Ovary (tissue), 9 donors: ENCODE data around the gene ZNF600. TPM values are rescaled to one million over a fixed set of nuclear protein-coding genes. Genes with fewer than 3 reads are reported as not detected.
"Not testable (repeated sequence)": the region's sequence is repeated elsewhere in the genome, so short reads cannot be mapped to it uniquely, and the experiment has no call there.

Experiments used
- DNase-seq, 5 donors: peaks; one replicate each; pipeline ENCODE4 v3.0.0-alpha.2; 2019 to 2020
- H3K27ac ChIP-seq, 2 donors: fragments of 200-600 bp; one replicate each; pipeline versions ENCODE4 v1.5.1 to v1.8.0; 2019 to 2022
- H3K27me3 ChIP-seq: fragments of 200-600 bp; one replicate; pipeline ENCODE4 v1.8.0; 2022
- H3K36me3 ChIP-seq: fragments of 200-600 bp; sonication (generic); one replicate; pipeline ENCODE4 v1.5.1; 2019
- H3K4me1 ChIP-seq: one replicate; pipeline ENCODE4 v1.8.1; 2013; ENCODE audit warnings: mild to moderate bottlenecking, moderate library complexity; ENCODE audit not compliant: insufficient read depth
- H3K4me3 ChIP-seq: fragments of 200-600 bp; sonication (generic); one replicate; pipeline ENCODE4 v1.5.1; 2017
- H3K9me3 ChIP-seq, 2 donors: fragments of 200-600 bp in 1 of 2; sonication (generic) in 1 of 2; one replicate each; pipeline versions ENCODE4 v1.5.1 to v1.8.1; 2013 to 2019; ENCODE audit warnings: mild to moderate bottlenecking in 1 of 2, moderate library complexity in 1 of 2
- EP300 ChIP-seq: sonication (generic); formaldehyde crosslinking; IDR thresholded peaks from one replicate; pipeline ENCODE4 v1.6.1; 2017; ENCODE audit warnings: antibody characterized with exemption
- POLR2A ChIP-seq: fragments of 450-650 bp; IDR thresholded peaks from one replicate; pipeline ENCODE4 v1.6.1; 2017; ENCODE audit warnings: antibody characterized with exemption, mild to moderate bottlenecking, moderate library complexity
- WGBS, 3 donors: extraction: QIAGEN DNeasy Blood & Tissue Kit in 1 of 3; methylation state at CpG; one replicate each; pipeline versions ENCODE4 v1.1.5 to v1.1.7; 2013 to 2017; 5-methylcytosine and 5-hydroxymethylcytosine counted together
- intact Hi-C, 4 donors: fragments of 100-400 bp; cut with DNase I; formaldehyde crosslinking; loops; one replicate each; pipeline versions ENCODE4 v1.11.0 to v1.15.1; 2022 to 2023
- polyA plus RNA-seq, 2 donors: library from polyadenylated mRNA; stranded (reverse); fragments of 200-250 nt in 1 of 2; fragments of 350-450 nt in 1 of 2; fragmentation: Illumina TruSeq in 1 of 2; extraction: RNeasy Lipid Tissue Mini Kit (QIAGEN cat#74804) in 1 of 2; gene quantifications; one replicate each; pipeline ENCODE4 v1.2.3, GENCODE V29; 2013 to 2014
- total RNA-seq, 7 donors: library from RNA; depleted of rRNA in 2 of 7; stranded (reverse); fragments of >200 nt in 2 of 7; fragmentation: NEBNext Ultra II Directional in 3 of 7; extraction: Animal tissue kit (Norgen Biotek cat#: 25700) in 3 of 7; gene quantifications; one replicate each; pipeline versions ENCODE4 v1.1.0 to v1.2.4, GENCODE V29; 2016 to 2023
- TF ChIP-seq, protein P1 (sequence below), 3 donors: fragments of 450-650 bp in 2 of 3; fragments of 200-600 bp in 1 of 3; IDR thresholded peaks; one replicate each; pipeline versions ENCODE4 v1.5.1 to v1.8.0; 2016 to 2022; ENCODE audit warnings: antibody characterized with exemption in 3 of 3, mild to moderate bottlenecking in 1 of 3
- donor health status: DM: no; HTN: no; CAD: no; lungs with moderate emphysema.
- donor health status: DM: no; HTN: no; CAD: no.
- donor health status: Bipolar disorder and iron deficiency.
- donor health status: DM: yes; HTN: yes; CAD: no.
- donor health status: DM: no; HTN: no; CAD: no.
- donor health status: DM: yes; HTN: yes; CAD: no.

ZNF600 gene
- total and polyA plus RNA-seq, 9 donors, result 5.4 to 11.7 (median 8.0) TPM

DNA sequence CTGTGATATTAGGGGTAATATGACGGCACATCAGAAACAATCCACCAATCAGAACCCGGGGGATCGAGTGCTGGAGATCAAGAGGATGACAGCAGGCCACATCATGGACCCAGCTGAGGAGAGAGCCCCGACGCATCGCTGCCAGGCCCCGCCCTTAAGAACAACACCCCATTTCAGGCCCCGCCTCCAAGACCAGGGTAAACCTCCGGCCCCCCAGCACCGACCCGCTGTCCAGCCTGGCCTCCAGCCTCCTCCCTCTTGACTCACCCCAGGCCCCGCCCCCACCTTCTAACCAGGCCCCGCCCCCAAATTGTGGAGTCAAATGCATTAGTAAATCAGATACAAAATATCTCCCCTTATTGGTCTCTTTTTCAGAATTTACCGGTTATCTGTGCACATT, 47.0 kb downstream of the ZNF600 start:
- TF ChIP-seq, protein P1, sequence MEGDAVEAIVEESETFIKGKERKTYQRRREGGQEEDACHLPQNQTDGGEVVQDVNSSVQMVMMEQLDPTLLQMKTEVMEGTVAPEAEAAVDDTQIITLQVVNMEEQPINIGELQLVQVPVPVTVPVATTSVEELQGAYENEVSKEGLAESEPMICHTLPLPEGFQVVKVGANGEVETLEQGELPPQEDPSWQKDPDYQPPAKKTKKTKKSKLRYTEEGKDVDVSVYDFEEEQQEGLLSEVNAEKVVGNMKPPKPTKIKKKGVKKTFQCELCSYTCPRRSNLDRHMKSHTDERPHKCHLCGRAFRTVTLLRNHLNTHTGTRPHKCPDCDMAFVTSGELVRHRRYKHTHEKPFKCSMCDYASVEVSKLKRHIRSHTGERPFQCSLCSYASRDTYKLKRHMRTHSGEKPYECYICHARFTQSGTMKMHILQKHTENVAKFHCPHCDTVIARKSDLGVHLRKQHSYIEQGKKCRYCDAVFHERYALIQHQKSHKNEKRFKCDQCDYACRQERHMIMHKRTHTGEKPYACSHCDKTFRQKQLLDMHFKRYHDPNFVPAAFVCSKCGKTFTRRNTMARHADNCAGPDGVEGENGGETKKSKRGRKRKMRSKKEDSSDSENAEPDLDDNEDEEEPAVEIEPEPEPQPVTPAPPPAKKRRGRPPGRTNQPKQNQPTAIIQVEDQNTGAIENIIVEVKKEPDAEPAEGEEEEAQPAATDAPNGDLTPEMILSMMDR (IDR thresholded peaks at IDR 0.05), result no peak
- TF ChIP-seq EP300 (no peak), POLR2A (no peak)
- Histone ChIP-seq H3K36me3 (no peaks in the 10 kb centered on the region), H3K9me3 (no peaks in the 10 kb centered on the region), H3K4me3 (no peak overlapping the region), H3K4me1 (no peaks in the 10 kb centered on the region), H3K27ac (no peak overlapping the region), H3K27me3 (no peaks in the 10 kb centered on the region)
- WGBS, 3 donors, result 87 to 92% (median 89%) methylated on average over 14 of the region's 14 CpGs
- intact Hi-C loops, result no loop called here
- no peak for DNase-seq

DNA sequence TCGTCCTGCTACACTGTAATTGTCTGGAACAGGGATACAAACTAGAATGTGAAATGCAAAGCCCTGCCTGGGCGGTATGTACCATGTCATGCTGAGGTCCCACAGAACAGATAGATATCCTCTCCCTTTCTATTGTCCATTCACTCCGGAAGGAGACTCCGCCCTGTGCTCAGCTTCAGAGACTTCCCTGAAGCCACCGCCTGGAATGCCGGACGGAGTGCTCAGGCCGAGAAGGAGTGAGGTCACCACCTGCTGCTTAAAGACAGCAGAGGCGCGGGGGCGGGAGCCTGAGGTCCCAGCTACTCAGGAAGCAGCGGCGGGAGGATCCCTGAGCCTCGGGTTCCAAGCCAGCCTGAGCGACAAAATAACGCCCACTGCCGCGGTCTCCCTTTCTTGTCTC, 50.9 kb downstream of the ZNF600 start:
- Histone ChIP-seq H3K27ac (peak overlapping the region in 1 of 2 donors; percentile 83), H3K4me3 (no peak overlapping the region), H3K4me1 (peaks cover 1% of the 10 kb centered on the region), H3K9me3 (no peaks in the 10 kb centered on the region), H3K27me3 (no peaks in the 10 kb centered on the region), H3K36me3 (no peaks in the 10 kb centered on the region)
- WGBS, 3 donors, result 28 to 45% (median 44%) methylated on average over 18 of the region's 18 CpGs
- intact Hi-C loops, result no loop called here
- TF ChIP-seq EP300 (no peak), POLR2A (no peak)
- TF ChIP-seq, protein P1 (IDR thresholded peaks at IDR 0.05), result no peak
- DNase-seq, result peak; percentile 56 to 64 (median 62)

DNA sequence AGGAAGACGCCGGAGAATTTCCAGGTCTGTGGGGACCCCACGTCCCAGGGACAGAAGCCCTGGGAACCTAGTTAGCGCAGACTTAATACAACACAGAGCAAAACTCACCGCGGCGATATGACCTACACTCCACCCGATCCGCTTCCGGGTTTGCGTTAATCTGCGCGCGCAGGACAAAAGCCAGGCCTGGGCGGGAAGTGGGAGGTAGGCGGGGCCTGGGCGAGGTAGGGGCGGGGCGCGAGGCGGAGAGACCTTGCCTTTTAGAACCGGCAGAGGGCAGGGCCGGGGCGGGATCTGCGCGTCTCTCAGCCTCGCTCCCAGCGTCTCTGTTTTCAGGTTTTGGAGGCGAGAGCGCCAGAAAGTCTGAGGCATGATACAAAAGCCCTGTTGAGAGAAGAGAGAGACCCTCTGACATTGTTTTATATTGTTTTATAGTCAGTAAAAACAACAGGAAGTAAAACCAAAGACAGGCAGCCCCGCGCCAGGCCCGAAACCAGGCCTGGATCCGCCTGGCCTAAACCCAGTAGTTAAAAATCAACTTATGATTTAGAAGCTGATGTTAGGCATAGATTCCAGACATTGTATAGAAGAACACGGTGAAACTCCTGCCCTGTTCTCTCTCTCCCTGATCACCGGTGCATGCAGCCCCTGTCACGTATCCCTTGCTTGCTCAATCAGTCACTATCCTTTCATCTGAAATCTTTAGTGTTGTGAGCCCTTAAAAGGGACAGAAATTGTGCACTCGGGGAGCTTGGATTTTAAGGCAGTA, 51.5 kb downstream of the ZNF600 start, which contains the start of gene ZNF611:
ZNF611 (minus strand) TSS at position 152 of the 769 bp plus-strand sequence. CDS start 19,150 bp downstream, outside the sequence.
- DNase-seq, result peak; percentile 97 to 99 (median 99)
- WGBS, 3 donors, result 4 to 5% (median 5%) methylated on average over 36 to 38 of the region's 38 CpGs
- peak; percentile 77 for TF ChIP-seq POLR2A
- TF ChIP-seq, protein P1 (IDR thresholded peaks at IDR 0.05), result peak in 2 of 3 donors; percentile 84 to 85
- no peak for TF ChIP-seq EP300
- peak within 1 kb of the TSS; percentile 64 to 83 for H3K27ac ChIP-seq
- no peaks in the 10 kb centered on the region for H3K9me3 ChIP-seq
- no peaks in the 10 kb centered on the region for H3K36me3 ChIP-seq
- no peaks in the 10 kb centered on the region for H3K27me3 ChIP-seq
- peaks cover 1% of the 10 kb centered on the region for H3K4me1 ChIP-seq
- H3K4me3 ChIP-seq, result peak within 1 kb of the TSS; percentile 79
- intact Hi-C loops, result no loop called here

DNA sequence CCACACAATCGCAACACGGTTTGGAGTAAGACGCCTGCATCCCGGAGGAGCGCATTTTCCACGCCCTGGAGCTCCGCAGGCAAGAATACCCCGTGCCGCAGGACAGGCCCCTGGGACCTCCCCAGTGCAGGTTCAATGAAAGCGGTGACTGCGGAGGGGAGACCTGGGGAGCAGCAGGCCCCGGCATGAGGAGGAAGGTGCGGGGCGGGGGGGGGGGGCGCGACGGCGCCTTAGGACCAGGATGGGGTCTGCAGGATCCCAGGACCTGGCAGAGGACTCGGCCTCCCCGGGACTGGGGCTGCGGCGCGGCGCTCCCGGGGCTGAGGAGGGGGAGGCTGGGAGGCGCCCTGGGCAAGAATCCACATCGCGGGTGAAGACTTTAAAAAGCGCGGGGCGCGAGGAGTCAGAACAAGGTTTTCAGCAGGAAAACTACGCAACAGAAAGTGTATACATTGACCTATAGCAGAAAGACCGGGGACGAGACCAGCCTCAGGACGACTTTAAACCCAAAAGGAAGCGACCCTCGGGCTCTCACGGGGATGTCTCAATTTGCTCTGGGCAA, 52.2 kb downstream of the ZNF600 start:
- Histone ChIP-seq H3K36me3 (no peaks in the 10 kb centered on the region), H3K9me3 (no peaks in the 10 kb centered on the region), H3K27ac (peak overlapping the region; percentile 64 to 76), H3K27me3 (no peaks in the 10 kb centered on the region), H3K4me1 (peaks cover 1% of the 10 kb centered on the region), H3K4me3 (peak overlapping the region; percentile 79)
- no peak for TF ChIP-seq POLR2A
- TF ChIP-seq EP300, result no peak
- TF ChIP-seq, protein P1 (IDR thresholded peaks at IDR 0.05), result no peak
- DNase-seq, result peak; percentile 18 to 61 (median 49)
- intact Hi-C loops, result no loop called here
- WGBS, 3 donors, result 0 to 1% (median 0%) methylated on average over 35 to 39 of the region's 39 CpGs

DNA sequence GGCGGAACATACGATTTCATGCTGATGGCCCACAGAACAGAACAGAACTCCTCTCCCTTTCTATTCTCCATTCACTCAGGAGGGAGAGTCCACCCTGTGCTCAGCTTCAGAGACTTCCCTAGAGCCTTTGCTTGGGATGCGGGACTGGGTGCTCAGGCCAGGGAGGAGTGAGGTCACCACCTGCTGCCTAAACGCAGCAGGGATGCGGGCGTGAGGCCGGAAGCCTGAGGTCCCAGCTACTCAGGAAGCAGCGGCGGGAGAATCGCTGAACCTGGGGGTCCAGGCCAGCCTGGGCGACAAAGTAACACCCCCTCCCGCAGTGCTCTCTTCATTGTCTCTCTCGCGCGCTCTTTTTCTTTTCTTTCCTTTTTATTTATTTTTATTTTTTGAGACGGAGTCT, 60.5 kb downstream of the ZNF600 start:
- intact Hi-C loops, H3K27ac ChIP-seq, H3K9me3 ChIP-seq, DNase-seq, H3K4me3 ChIP-seq, H3K36me3 ChIP-seq, H3K4me1 ChIP-seq, H3K27me3 ChIP-seq: not testable (repeated sequence)
- 94 to 96% (median 95%) methylated on average over 16 of the region's 16 CpGs for WGBS, 3 donors
